Panc1 (cell line): Measurements from ENCODE around the gene IDI1.

ENCODE experiments used
- POLR2AphosphoS5 ChIP-seq: IDR thresholded peaks from 2 replicates; pipeline ENCODE4 v1.6.1; 2012; ENCODE audit warnings: mild to moderate bottlenecking, low read depth, low read length, moderate library complexity
- SIN3A ChIP-seq: IDR thresholded peaks from 2 replicates; pipeline ENCODE4 v1.6.1; 2012; ENCODE audit warnings: low read depth, mild to moderate bottlenecking, low read length, moderate library complexity, borderline replicate concordance; ENCODE audit not compliant: insufficient read depth
- TCF7L2 ChIP-seq: IDR thresholded peaks from 2 replicates; pipeline ENCODE4 v1.6.1; 2011; ENCODE audit warnings: mild to moderate bottlenecking, low read depth, low read length, inconsistent platforms
- TF ChIP-seq, protein P1 (sequence below): fragments of 450-650 bp; IDR thresholded peaks from 2 replicates; pipeline ENCODE4 v1.5.1; 2017; ENCODE audit warnings: mild to moderate bottlenecking
- TF ChIP-seq, protein P2 (sequence below), 2 experiments: IDR thresholded peaks; 2 replicates each; pipeline ENCODE4 v1.6.1; 2011 to 2012; ENCODE audit warnings: low read depth in 2 of 2, control low read depth in 1 of 2, low read length in 1 of 2, mild to moderate bottlenecking in 1 of 2, moderate library complexity in 1 of 2; ENCODE audit not compliant: insufficient read depth in 1 of 2

DNA sequence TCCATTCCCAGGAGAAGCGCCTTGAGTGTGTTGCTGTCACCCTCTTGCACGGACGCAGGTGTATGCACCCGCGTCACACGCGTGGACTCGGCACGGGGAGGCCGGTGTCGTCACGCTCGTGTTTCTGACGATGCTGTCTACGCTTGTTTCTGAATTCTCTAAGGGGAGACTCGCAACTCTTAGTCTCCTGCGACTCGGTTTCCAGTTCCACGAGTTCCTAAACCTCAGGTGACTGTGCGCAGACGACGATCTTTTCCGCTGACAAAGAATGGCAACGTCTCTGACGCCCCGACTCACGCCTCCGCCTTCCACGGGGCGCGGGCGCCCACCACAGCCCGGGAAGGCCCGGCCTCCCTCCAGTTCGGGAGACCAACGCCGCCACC, 579 bp downstream of the IDI1 start:
- TF ChIP-seq, protein P1, sequence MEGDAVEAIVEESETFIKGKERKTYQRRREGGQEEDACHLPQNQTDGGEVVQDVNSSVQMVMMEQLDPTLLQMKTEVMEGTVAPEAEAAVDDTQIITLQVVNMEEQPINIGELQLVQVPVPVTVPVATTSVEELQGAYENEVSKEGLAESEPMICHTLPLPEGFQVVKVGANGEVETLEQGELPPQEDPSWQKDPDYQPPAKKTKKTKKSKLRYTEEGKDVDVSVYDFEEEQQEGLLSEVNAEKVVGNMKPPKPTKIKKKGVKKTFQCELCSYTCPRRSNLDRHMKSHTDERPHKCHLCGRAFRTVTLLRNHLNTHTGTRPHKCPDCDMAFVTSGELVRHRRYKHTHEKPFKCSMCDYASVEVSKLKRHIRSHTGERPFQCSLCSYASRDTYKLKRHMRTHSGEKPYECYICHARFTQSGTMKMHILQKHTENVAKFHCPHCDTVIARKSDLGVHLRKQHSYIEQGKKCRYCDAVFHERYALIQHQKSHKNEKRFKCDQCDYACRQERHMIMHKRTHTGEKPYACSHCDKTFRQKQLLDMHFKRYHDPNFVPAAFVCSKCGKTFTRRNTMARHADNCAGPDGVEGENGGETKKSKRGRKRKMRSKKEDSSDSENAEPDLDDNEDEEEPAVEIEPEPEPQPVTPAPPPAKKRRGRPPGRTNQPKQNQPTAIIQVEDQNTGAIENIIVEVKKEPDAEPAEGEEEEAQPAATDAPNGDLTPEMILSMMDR, result no peak
- TF ChIP-seq POLR2AphosphoS5 (no peak), TCF7L2 (no peak), SIN3A (no peak)
- TF ChIP-seq, protein P2, sequence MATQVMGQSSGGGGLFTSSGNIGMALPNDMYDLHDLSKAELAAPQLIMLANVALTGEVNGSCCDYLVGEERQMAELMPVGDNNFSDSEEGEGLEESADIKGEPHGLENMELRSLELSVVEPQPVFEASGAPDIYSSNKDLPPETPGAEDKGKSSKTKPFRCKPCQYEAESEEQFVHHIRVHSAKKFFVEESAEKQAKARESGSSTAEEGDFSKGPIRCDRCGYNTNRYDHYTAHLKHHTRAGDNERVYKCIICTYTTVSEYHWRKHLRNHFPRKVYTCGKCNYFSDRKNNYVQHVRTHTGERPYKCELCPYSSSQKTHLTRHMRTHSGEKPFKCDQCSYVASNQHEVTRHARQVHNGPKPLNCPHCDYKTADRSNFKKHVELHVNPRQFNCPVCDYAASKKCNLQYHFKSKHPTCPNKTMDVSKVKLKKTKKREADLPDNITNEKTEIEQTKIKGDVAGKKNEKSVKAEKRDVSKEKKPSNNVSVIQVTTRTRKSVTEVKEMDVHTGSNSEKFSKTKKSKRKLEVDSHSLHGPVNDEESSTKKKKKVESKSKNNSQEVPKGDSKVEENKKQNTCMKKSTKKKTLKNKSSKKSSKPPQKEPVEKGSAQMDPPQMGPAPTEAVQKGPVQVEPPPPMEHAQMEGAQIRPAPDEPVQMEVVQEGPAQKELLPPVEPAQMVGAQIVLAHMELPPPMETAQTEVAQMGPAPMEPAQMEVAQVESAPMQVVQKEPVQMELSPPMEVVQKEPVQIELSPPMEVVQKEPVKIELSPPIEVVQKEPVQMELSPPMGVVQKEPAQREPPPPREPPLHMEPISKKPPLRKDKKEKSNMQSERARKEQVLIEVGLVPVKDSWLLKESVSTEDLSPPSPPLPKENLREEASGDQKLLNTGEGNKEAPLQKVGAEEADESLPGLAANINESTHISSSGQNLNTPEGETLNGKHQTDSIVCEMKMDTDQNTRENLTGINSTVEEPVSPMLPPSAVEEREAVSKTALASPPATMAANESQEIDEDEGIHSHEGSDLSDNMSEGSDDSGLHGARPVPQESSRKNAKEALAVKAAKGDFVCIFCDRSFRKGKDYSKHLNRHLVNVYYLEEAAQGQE (IDR thresholded peaks at IDR 0.05; ENCODE audit: insufficient read depth in 1 of 2, low read depth in 2 of 2, low read length in 1 of 2), result no peak
